Measurements from ENCODE around the gene M1AP.

GRCh38 chr2:74554820-74555531 is 93.2 kb downstream of the M1AP start:
- TF ChIP-seq CTCF (conservative IDR thresholded peaks at IDR 0.05 in 1 of 2, IDR thresholded peaks at IDR 0.05 in 1 of 2; ENCODE audit: low read depth in 1 of 2, low read length in 2 of 2) = no peak
- no peak for TF ChIP-seq EZH2 (IDR thresholded peaks at IDR 0.05; ENCODE audit: low read length, missing control alignments)

Data from fibroblast of lung (primary cell).